Liver (tissue), 9 donors: ENCODE data around the gene ASXL2. TPM values are rescaled to one million over a fixed set of nuclear protein-coding genes. Genes with fewer than 3 reads are reported as not detected.
A peak's percentile ranks its signal among the peaks of the same experiment; 100 is the strongest.

Source experiments
- DNase-seq: peaks from one replicate; pipeline ENCODE4 v3.0.0-alpha.2; 2017; ENCODE audit warnings: low spot score
- H3K27ac ChIP-seq, 2 donors: one replicate each; pipeline ENCODE4 v1.7.0; 2013; ENCODE audit warnings: inconsistent platforms in 2 of 2, low read length in 2 of 2, control low read depth in 1 of 2, low read depth in 1 of 2, mild to moderate bottlenecking in 1 of 2
- H3K27me3 ChIP-seq, 4 donors: one replicate each; pipeline versions ENCODE4 v1.6.1 to v1.7.0; 2013; ENCODE audit warnings: low read length in 3 of 4, inconsistent platforms in 1 of 4, mild to moderate bottlenecking in 1 of 4, moderate library complexity in 1 of 4; ENCODE audit not compliant: control insufficient read depth in 4 of 4, insufficient read depth in 4 of 4
- H3K36me3 ChIP-seq, 4 donors: one replicate each; pipeline versions ENCODE4 v1.6.1 to v1.7.0; 2013; ENCODE audit warnings: low read length in 3 of 4, mild to moderate bottlenecking in 3 of 4, low read depth in 1 of 4, moderate library complexity in 1 of 4; ENCODE audit not compliant: control insufficient read depth in 4 of 4, insufficient read depth in 3 of 4
- H3K4me1 ChIP-seq, 4 donors: one replicate each; pipeline versions ENCODE4 v1.6.1 to v1.7.0; 2013; ENCODE audit warnings: low read length in 3 of 4, mild to moderate bottlenecking in 3 of 4, moderate library complexity in 1 of 4; ENCODE audit not compliant: control insufficient read depth in 4 of 4, insufficient read depth in 4 of 4
- H3K4me3 ChIP-seq, 3 donors: one replicate each; pipeline versions ENCODE4 v1.6.1 to v1.7.0; 2013; ENCODE audit warnings: low read length in 3 of 3, control low read depth in 1 of 3, low read depth in 1 of 3, mild to moderate bottlenecking in 1 of 3
- H3K9ac ChIP-seq, 2 donors: one replicate each; pipeline ENCODE4 v1.7.0; 2013; ENCODE audit warnings: low read length in 2 of 2, mild to moderate bottlenecking in 2 of 2, moderate library complexity in 2 of 2, control low read depth in 1 of 2, low read depth in 1 of 2
- H3K9me3 ChIP-seq, 4 donors: one replicate each; pipeline versions ENCODE4 v1.6.1 to v1.7.0; 2013; ENCODE audit warnings: low read length in 3 of 4; ENCODE audit not compliant: control insufficient read depth in 4 of 4
- ATF3 ChIP-seq: IDR thresholded peaks from 2 replicates; pipeline ENCODE4 v1.6.1; 2016; ENCODE audit warnings: antibody characterized with exemption
- CTCF ChIP-seq: fragments of 150-350 bp; IDR thresholded peaks from 2 replicates; pipeline ENCODE4 v1.5.1; 2017; ENCODE audit warnings: improper control_type of control experiment, low read depth, low read length; ENCODE audit not compliant: missing input control
- EGR1 ChIP-seq, 2 donors: IDR thresholded peaks; 2 replicates each; pipeline ENCODE4 v1.6.1; 2016 to 2018; ENCODE audit warnings: antibody characterized with exemption in 2 of 2, low read depth in 2 of 2
- FOXA1 ChIP-seq: IDR thresholded peaks from 2 replicates; pipeline ENCODE4 v1.6.1; 2016; ENCODE audit warnings: antibody characterized with exemption
- FOXA2 ChIP-seq: IDR thresholded peaks from 2 replicates; pipeline ENCODE4 v1.6.1; 2016; ENCODE audit warnings: antibody characterized with exemption
- GABPA ChIP-seq, 2 donors: IDR thresholded peaks in 1 of 2; conservative IDR thresholded peaks in 1 of 2; 2 replicates each; pipeline ENCODE4 v1.6.1; 2016; ENCODE audit warnings: antibody characterized with exemption in 2 of 2, mild to moderate bottlenecking in 1 of 2, moderate library complexity in 1 of 2
- HNF4A ChIP-seq, 2 donors: conservative IDR thresholded peaks; 2 replicates each; pipeline ENCODE4 v1.6.1; 2016; ENCODE audit warnings: antibody characterized with exemption in 2 of 2, mild to moderate bottlenecking in 2 of 2
- HNF4G ChIP-seq: IDR thresholded peaks from 2 replicates; pipeline ENCODE4 v1.6.1; 2016; ENCODE audit warnings: antibody characterized with exemption
- JUND ChIP-seq, 2 donors: IDR thresholded peaks; 2 replicates each; pipeline ENCODE4 v1.6.1; 2016; ENCODE audit warnings: antibody characterized with exemption in 2 of 2
- MAX ChIP-seq: IDR thresholded peaks from 2 replicates; pipeline ENCODE4 v1.6.1; 2016; ENCODE audit warnings: antibody characterized with exemption
- NR2F2 ChIP-seq: IDR thresholded peaks from 2 replicates; pipeline ENCODE4 v1.6.1; 2016; ENCODE audit warnings: antibody characterized with exemption
- RAD21 ChIP-seq, 2 donors: IDR thresholded peaks; 2 replicates each; pipeline ENCODE4 v1.6.1; 2016; ENCODE audit warnings: antibody characterized with exemption in 2 of 2, mild to moderate bottlenecking in 2 of 2
- REST ChIP-seq: IDR thresholded peaks from 2 replicates; pipeline ENCODE4 v1.6.1; 2016; ENCODE audit warnings: antibody characterized with exemption, mild to moderate bottlenecking
- RXRA ChIP-seq, 2 donors: IDR thresholded peaks; 2 replicates each; pipeline ENCODE4 v1.6.1; 2017 to 2018; ENCODE audit warnings: antibody characterized with exemption in 2 of 2, mild to moderate bottlenecking in 1 of 2
- SP1 ChIP-seq: IDR thresholded peaks from 2 replicates; pipeline ENCODE4 v1.6.1; 2018; ENCODE audit warnings: antibody characterized with exemption, mild to moderate bottlenecking
- TAF1 ChIP-seq: conservative IDR thresholded peaks from 2 replicates; pipeline ENCODE4 v1.6.1; 2016; ENCODE audit warnings: antibody characterized with exemption, mild to moderate bottlenecking
- YY1 ChIP-seq: IDR thresholded peaks from 2 replicates; pipeline ENCODE4 v1.6.1; 2016; ENCODE audit warnings: antibody characterized with exemption, mild to moderate bottlenecking
- ZBTB33 ChIP-seq: IDR thresholded peaks from 2 replicates; pipeline ENCODE4 v1.6.1; 2016; ENCODE audit warnings: antibody characterized with exemption
- WGBS: extraction: QIAGEN DNeasy Blood & Tissue Kit; methylation state at CpG from one replicate; pipeline ENCODE4 v1.1.7; 2013; 5-methylcytosine and 5-hydroxymethylcytosine counted together
- polyA plus RNA-seq, 2 donors: library from polyadenylated mRNA; stranded (reverse) in 1 of 2; unstranded in 1 of 2; fragments of 200-250 nt in 1 of 2; fragments of >200 nt in 1 of 2; fragmentation: Nextera tagmentation in 1 of 2; extraction: Ambion mirVana in 1 of 2; gene quantifications; one replicate each; pipeline versions ENCODE4 v1.2.1 to v1.2.3, GENCODE V29; 2013 to 2015
- total RNA-seq, 2 donors: library from RNA; depleted of rRNA; stranded (reverse); fragments of >200 nt; gene quantifications; one replicate each; pipeline ENCODE4 v1.2.3, GENCODE V29; 2014
- donor health status: healthy.
- donor health status: healthy.
- donor health status: healthy.
- donor health status: healthy.
- donor health status: healthy.

The ASXL2 gene
- total and polyA plus RNA-seq, 4 donors = 2.4 to 7.3 (median 4.4) TPM

- no peaks in the 10 kb centered on the region for H3K27me3 ChIP-seq
- no peak overlapping the region for H3K9ac ChIP-seq
- 92% methylated on average over 1 of the region's 1 CpG for WGBS
- no peak for DNase-seq
- H3K4me1 ChIP-seq = peaks cover 8 to 26% (median 19%) of the 10 kb centered on the region in 4 donors
- no peak overlapping the region for H3K27ac ChIP-seq
- no peaks in the 10 kb centered on the region for H3K36me3 ChIP-seq
- H3K9me3 ChIP-seq = no peaks in the 10 kb centered on the region
- H3K4me3 ChIP-seq = no peak overlapping the region
- TF ChIP-seq GABPA (IDR thresholded peaks at IDR 0.05 in 1 of 2, conservative IDR thresholded peaks at IDR 0.05 in 1 of 2) (no peak), SP1 (no peak), YY1 (no peak), FOXA2 (no peak), RXRA (IDR thresholded peaks at IDR 0.05) (no peak), ATF3 (no peak), JUND (IDR thresholded peaks at IDR 0.05) (no peak), FOXA1 (no peak), NR2F2 (no peak), HNF4A (conservative IDR thresholded peaks at IDR 0.05) (no peak), MAX (no peak), TAF1 (no peak)
Observed at GRCh38 chr2:25814681-25815080, 63.6 kb downstream of the ASXL2 start.

- Histone ChIP-seq H3K36me3 (no peaks in the 10 kb centered on the region), H3K9ac (no peak overlapping the region), H3K4me3 (no peak overlapping the region), H3K4me1 (peaks cover 13 to 37% (median 27%) of the 10 kb centered on the region in 4 donors), H3K9me3 (no peaks in the 10 kb centered on the region), H3K27me3 (no peaks in the 10 kb centered on the region), H3K27ac (peak overlapping the region; percentile 10 to 12)
- DNase-seq = no peak
- TF ChIP-seq ZBTB33 (no peak), MAX (no peak), CTCF (no peak), HNF4G (no peak), JUND (IDR thresholded peaks at IDR 0.05) (no peak), GABPA (IDR thresholded peaks at IDR 0.05 in 1 of 2, conservative IDR thresholded peaks at IDR 0.05 in 1 of 2) (no peak), EGR1 (IDR thresholded peaks at IDR 0.05; ENCODE audit: low read depth in 2 of 2) (no peak), HNF4A (conservative IDR thresholded peaks at IDR 0.05) (no peak), RAD21 (IDR thresholded peaks at IDR 0.05) (no peak), YY1 (no peak), REST (no peak), FOXA1 (no peak), FOXA2 (no peak), NR2F2 (no peak)
- WGBS = 87% methylated on average over 5 of the region's 5 CpGs
Observed at GRCh38 chr2:25810428-25810827, 67.9 kb downstream of the ASXL2 start.
